ENCODE results near the gene EIF4G3. TPM values are rescaled to one million over a fixed set of nuclear protein-coding genes. Genes with fewer than 3 reads are reported as not detected.
"Not testable (repeated sequence)": the region's sequence is repeated elsewhere in the genome, so short reads cannot be mapped to it uniquely, and the experiment has no call there.

The EIF4G3 gene
- total and polyA plus RNA-seq, 7 donors, result 11.3 to 58.1 (median 39.5) TPM

GRCh38 chr1:21217812-21218596 is 41.3 kb upstream of the EIF4G3 start:
- Histone ChIP-seq H3K4me3 (no peak overlapping the region), H3K36me3 (ENCODE audit: insufficient read depth in 1 of 2, low read depth in 1 of 2) (peaks cover 0 to 38% of the 10 kb centered on the region in 2 donors), H3K4me1 (no peaks in the 10 kb centered on the region), H3K27me3 (ENCODE audit: insufficient read depth in 3 of 3, low read length in 2 of 3) (no peaks in the 10 kb centered on the region), H3K9me3 (no peaks in the 10 kb centered on the region), H3K27ac (no peak overlapping the region)
- DNase-seq (peak; percentile 37 to 59), ATAC-seq (peak in 2 of 4 donors; percentile 29 to 32)
- WGBS, 3 donors, result 84% methylated on average over 20 of the region's 20 CpGs
- intact Hi-C loops (cut with DNase I), result no loop called here
- no peak for TF ChIP-seq CTCF (IDR thresholded peaks at IDR 0.05)

GRCh38 chr1:21216835-21217811 is 40.4 kb upstream of the EIF4G3 start:
- WGBS, 3 donors, result 80 to 84% (median 82%) methylated on average over 18 to 19 of the region's 19 CpGs
- Histone ChIP-seq H3K4me3 (no peak overlapping the region), H3K27me3 (ENCODE audit: insufficient read depth in 3 of 3, low read length in 2 of 3) (no peaks in the 10 kb centered on the region), H3K27ac (no peak overlapping the region), H3K36me3 (ENCODE audit: insufficient read depth in 1 of 2, low read depth in 1 of 2) (peaks cover 0 to 33% of the 10 kb centered on the region in 2 donors), H3K4me1 (no peaks in the 10 kb centered on the region), H3K9me3 (no peaks in the 10 kb centered on the region)
- ATAC-seq (peak in 2 of 4 donors; percentile 42 to 61), DNase-seq (peak; percentile 44 to 62)
- intact Hi-C loops (cut with DNase I), result no loop called here
- peak; percentile 54 for TF ChIP-seq CTCF (IDR thresholded peaks at IDR 0.05)

- DNase-seq (no peak), ATAC-seq (no peak)
- no peak overlapping the region for H3K4me3 ChIP-seq
- TF ChIP-seq CTCF (IDR thresholded peaks at IDR 0.05), result no peak
- H3K27me3 ChIP-seq (ENCODE audit: insufficient read depth in 3 of 3, low read length in 2 of 3), result no peaks in the 10 kb centered on the region
- H3K36me3 ChIP-seq (ENCODE audit: insufficient read depth in 1 of 2, low read depth in 1 of 2), result no peaks in the 10 kb centered on the region
- H3K4me1 ChIP-seq, result no peaks in the 10 kb centered on the region
- 52 to 60% (median 53%) methylated on average over 3 of the region's 3 CpGs for WGBS, 3 donors
- intact Hi-C loops (cut with DNase I), result no loop called here
- no peak overlapping the region for H3K27ac ChIP-seq
- H3K9me3 ChIP-seq, result no peaks in the 10 kb centered on the region
These were observed 35.4 kb upstream of the EIF4G3 start for GRCh38 chr1:21212126-21212525.

GRCh38 chr1:21208137-21208700 is 31.5 kb upstream of the EIF4G3 start:
- H3K4me3 ChIP-seq; ATAC-seq; H3K9me3 ChIP-seq; DNase-seq; intact Hi-C loops (cut with DNase I); H3K4me1 ChIP-seq; H3K27ac ChIP-seq; H3K36me3 ChIP-seq (ENCODE audit: insufficient read depth in 1 of 2, low read depth in 1 of 2); H3K27me3 ChIP-seq (ENCODE audit: insufficient read depth in 3 of 3, low read length in 2 of 3): not testable (repeated sequence)
- 79 to 86% (median 81%) methylated on average over 6 of the region's 6 CpGs for WGBS, 3 donors

GRCh38 chr1:21206117-21206516 is 29.4 kb upstream of the EIF4G3 start:
- Histone ChIP-seq H3K4me3 (no peak overlapping the region), H3K27me3 (ENCODE audit: insufficient read depth in 3 of 3, low read length in 2 of 3) (no peaks in the 10 kb centered on the region), H3K27ac (no peak overlapping the region), H3K9me3 (no peaks in the 10 kb centered on the region), H3K4me1 (no peaks in the 10 kb centered on the region), H3K36me3 (ENCODE audit: insufficient read depth in 1 of 2, low read depth in 1 of 2) (no peaks in the 10 kb centered on the region)
- intact Hi-C loops (cut with DNase I), result no loop called here
- 81 to 91% (median 86%) methylated on average over 2 of the region's 2 CpGs for WGBS, 3 donors
- no peak for DNase-seq
- no peak for TF ChIP-seq CTCF (IDR thresholded peaks at IDR 0.05)
- ATAC-seq, result no peak
